Rectal smooth muscle tissue (tissue), 1 donor: ENCODE measurements around the gene SSX2IP.
A peak's percentile ranks its signal among the peaks of the same experiment; 100 is the strongest.

ENCODE experiments used
- H3K27ac ChIP-seq: one replicate; pipeline ENCODE4 v1.7.0; 2013; ENCODE audit warnings: low read depth, low read length, inconsistent platforms
- H3K27me3 ChIP-seq: one replicate; pipeline ENCODE4 v1.7.0; 2013; ENCODE audit warnings: low read length; ENCODE audit not compliant: control insufficient read depth, insufficient read depth
- H3K36me3 ChIP-seq: one replicate; pipeline ENCODE4 v1.7.0; 2013; ENCODE audit warnings: low read length; ENCODE audit not compliant: control insufficient read depth, insufficient read depth
- H3K4me1 ChIP-seq: one replicate; pipeline ENCODE4 v1.7.0; 2013; ENCODE audit warnings: low read length; ENCODE audit not compliant: control insufficient read depth, insufficient read depth
- H3K4me3 ChIP-seq: one replicate; pipeline ENCODE4 v1.7.0; 2013; ENCODE audit warnings: low read length
- H3K9ac ChIP-seq: one replicate; pipeline ENCODE4 v1.7.0; 2013; ENCODE audit warnings: low read length

The SSX2IP gene

GRCh38 chr1:84704872-84705417 lies 14.7 kb upstream of the SSX2IP start:
- H3K4me3 ChIP-seq: no peak overlapping the region
- no peaks in the 10 kb centered on the region for H3K36me3 ChIP-seq
- H3K27ac ChIP-seq: no peak overlapping the region
- no peaks in the 10 kb centered on the region for H3K27me3 ChIP-seq
- H3K4me1 ChIP-seq: peaks cover 15% of the 10 kb centered on the region
- H3K9ac ChIP-seq: no peak overlapping the region

- no peak overlapping the region for H3K4me3 ChIP-seq
- H3K36me3 ChIP-seq: no peaks in the 10 kb centered on the region
- H3K4me1 ChIP-seq: peaks cover 25% of the 10 kb centered on the region
- H3K9ac ChIP-seq: no peak overlapping the region
- no peak overlapping the region for H3K27ac ChIP-seq
- H3K27me3 ChIP-seq: no peaks in the 10 kb centered on the region
Measured at GRCh38 chr1:84703431-84703830, 13.2 kb upstream of the SSX2IP start.

- H3K27ac ChIP-seq: peak overlapping the region; percentile 75
- peaks cover 34% of the 10 kb centered on the region for H3K4me1 ChIP-seq
- H3K36me3 ChIP-seq: no peaks in the 10 kb centered on the region
- H3K27me3 ChIP-seq: no peaks in the 10 kb centered on the region
- H3K9ac ChIP-seq: no peak overlapping the region
- no peak overlapping the region for H3K4me3 ChIP-seq
Measured at GRCh38 chr1:84702143-84702542, 11.9 kb upstream of the SSX2IP start.

GRCh38 chr1:84701376-84701775 lies 11.1 kb upstream of the SSX2IP start:
- no peaks in the 10 kb centered on the region for H3K36me3 ChIP-seq
- peak overlapping the region; percentile 75 for H3K27ac ChIP-seq
- H3K4me3 ChIP-seq: no peak overlapping the region
- peaks cover 34% of the 10 kb centered on the region for H3K4me1 ChIP-seq
- H3K27me3 ChIP-seq: no peaks in the 10 kb centered on the region
- no peak overlapping the region for H3K9ac ChIP-seq

GRCh38 chr1:84700070-84700469 lies 9.8 kb upstream of the SSX2IP start:
- H3K27ac ChIP-seq: peak overlapping the region; percentile 86
- no peaks in the 10 kb centered on the region for H3K36me3 ChIP-seq
- H3K9ac ChIP-seq: no peak overlapping the region
- H3K4me1 ChIP-seq: peaks cover 34% of the 10 kb centered on the region
- no peaks in the 10 kb centered on the region for H3K27me3 ChIP-seq
- no peak overlapping the region for H3K4me3 ChIP-seq

GRCh38 chr1:84698151-84699110 lies 8.2 kb upstream of the SSX2IP start:
- Histone ChIP-seq H3K27ac (peak overlapping the region; percentile 86), H3K27me3 (no peaks in the 10 kb centered on the region), H3K9ac (no peak overlapping the region), H3K4me3 (no peak overlapping the region), H3K4me1 (peaks cover 34% of the 10 kb centered on the region), H3K36me3 (no peaks in the 10 kb centered on the region)

- Histone ChIP-seq H3K27ac (no peak overlapping the region), H3K4me3 (no peak overlapping the region), H3K36me3 (no peaks in the 10 kb centered on the region), H3K9ac (no peak overlapping the region), H3K27me3 (no peaks in the 10 kb centered on the region), H3K4me1 (peaks cover 16% of the 10 kb centered on the region)
Measured at GRCh38 chr1:84693785-84694184, 3.5 kb upstream of the SSX2IP start.

- Histone ChIP-seq H3K36me3 (no peaks in the 10 kb centered on the region), H3K4me3 (no peak overlapping the region), H3K4me1 (peaks cover 15% of the 10 kb centered on the region), H3K27ac (no peak overlapping the region), H3K9ac (no peak overlapping the region), H3K27me3 (no peaks in the 10 kb centered on the region)
Measured at GRCh38 chr1:84693005-84693404, 2.7 kb upstream of the SSX2IP start.

- no peaks in the 10 kb centered on the region for H3K36me3 ChIP-seq
- H3K27me3 ChIP-seq: no peaks in the 10 kb centered on the region
- H3K4me1 ChIP-seq: peaks cover 13% of the 10 kb centered on the region
- H3K4me3 ChIP-seq: no peak overlapping the region
- no peak overlapping the region for H3K9ac ChIP-seq
- no peak overlapping the region for H3K27ac ChIP-seq
Measured at GRCh38 chr1:84692391-84692790, 2.1 kb upstream of the SSX2IP start.

GRCh38 chr1:84691122-84691783 lies 992 bp upstream of the SSX2IP start:
- peak overlapping the region; percentile 85 for H3K4me3 ChIP-seq
- H3K9ac ChIP-seq: peak overlapping the region; percentile 81
- H3K27me3 ChIP-seq: no peaks in the 10 kb centered on the region
- peak overlapping the region; percentile 91 for H3K27ac ChIP-seq
- no peaks in the 10 kb centered on the region for H3K36me3 ChIP-seq
- peaks cover 11% of the 10 kb centered on the region for H3K4me1 ChIP-seq

- Histone ChIP-seq H3K4me3 (peak overlapping the region; percentile 79), H3K4me1 (peaks cover 11% of the 10 kb centered on the region), H3K27ac (peak overlapping the region; percentile 91), H3K36me3 (no peaks in the 10 kb centered on the region), H3K27me3 (no peaks in the 10 kb centered on the region), H3K9ac (peak overlapping the region; percentile 49)
Measured at GRCh38 chr1:84689514-84690396, 506 bp downstream of the SSX2IP start.
